Middle frontal gyrus (tissue), 1 donor: ENCODE measurements around the gene GRK1.

ENCODE experiments used
- DNase-seq: peaks from one replicate; pipeline ENCODE4 v3.0.0-alpha.2; 2015; ENCODE audit warnings: low spot score; ENCODE audit errors: extremely low spot score

Gene GRK1

DNA sequence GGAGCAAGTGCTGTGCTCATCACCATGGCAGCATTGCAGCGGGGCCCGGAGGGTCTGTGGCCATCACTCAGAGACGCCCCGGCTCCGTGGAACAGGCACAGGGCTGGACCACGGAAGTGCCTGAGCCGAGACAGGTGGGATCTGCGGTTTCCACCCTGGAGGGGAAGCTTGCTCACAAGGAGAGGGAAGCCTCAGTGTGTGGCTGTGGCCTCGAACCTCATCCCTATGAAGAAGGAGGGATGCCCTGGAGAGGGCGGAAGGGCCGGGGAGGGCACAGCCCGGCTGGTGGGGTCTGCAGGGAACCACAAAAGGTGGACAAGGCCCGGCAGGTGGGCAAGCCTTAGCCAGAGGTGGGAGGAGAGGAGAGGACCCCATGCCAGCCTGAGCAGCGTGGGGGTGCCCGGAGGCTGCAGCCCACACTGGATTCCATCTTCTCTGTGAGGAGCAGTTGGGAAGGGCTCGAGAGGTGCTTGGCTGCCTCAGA is 61.6 kb downstream of the GRK1 start:
- DNase-seq: no peak

DNA sequence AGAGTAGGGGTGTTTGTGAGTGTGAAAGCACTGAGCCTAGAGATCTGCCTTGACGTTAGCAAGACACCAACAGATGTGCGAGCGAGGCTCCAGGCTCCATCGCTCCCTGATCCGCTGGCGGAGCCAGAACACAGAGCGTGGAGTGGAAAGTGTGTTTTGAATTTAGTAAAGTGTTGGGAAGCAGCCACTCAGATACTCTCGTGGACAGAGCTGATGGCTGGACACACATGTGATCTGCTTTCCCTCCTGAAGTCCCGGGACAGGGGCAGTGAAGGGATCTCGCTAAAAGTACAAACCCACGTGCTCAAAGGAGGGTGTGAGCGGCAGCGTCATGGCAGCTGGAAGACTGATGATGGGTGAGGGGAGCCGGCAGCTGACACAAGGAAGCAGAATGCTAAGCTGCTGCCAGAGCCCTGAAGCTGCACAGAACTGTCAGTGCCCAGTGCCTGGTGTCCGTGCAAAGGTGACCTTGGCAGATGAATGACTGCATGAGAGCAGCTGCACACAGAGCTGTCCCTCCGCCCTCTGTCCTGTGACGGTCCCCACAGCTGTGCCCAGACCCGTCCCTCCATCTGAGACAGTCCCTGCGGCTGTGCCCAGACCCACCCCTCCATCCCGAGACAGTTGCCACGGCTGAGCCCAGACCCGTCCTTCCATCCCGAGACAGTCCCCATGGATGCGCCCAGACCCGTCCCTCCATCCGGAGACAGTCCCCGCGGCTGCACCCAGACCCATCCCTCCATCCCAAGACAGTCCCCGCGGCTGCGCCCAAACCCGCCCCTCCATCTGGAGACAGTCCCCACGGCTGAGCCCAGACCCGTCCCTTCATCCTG is 62.4 kb downstream of the GRK1 start:
- DNase-seq: no peak

GRCh38 chr13:113730258-113730691 is 63.3 kb downstream of the GRK1 start:
- no peak for DNase-seq

- no peak for DNase-seq
These were observed 63.8 kb downstream of the GRK1 start for GRCh38 chr13:113730831-113731191.

DNA sequence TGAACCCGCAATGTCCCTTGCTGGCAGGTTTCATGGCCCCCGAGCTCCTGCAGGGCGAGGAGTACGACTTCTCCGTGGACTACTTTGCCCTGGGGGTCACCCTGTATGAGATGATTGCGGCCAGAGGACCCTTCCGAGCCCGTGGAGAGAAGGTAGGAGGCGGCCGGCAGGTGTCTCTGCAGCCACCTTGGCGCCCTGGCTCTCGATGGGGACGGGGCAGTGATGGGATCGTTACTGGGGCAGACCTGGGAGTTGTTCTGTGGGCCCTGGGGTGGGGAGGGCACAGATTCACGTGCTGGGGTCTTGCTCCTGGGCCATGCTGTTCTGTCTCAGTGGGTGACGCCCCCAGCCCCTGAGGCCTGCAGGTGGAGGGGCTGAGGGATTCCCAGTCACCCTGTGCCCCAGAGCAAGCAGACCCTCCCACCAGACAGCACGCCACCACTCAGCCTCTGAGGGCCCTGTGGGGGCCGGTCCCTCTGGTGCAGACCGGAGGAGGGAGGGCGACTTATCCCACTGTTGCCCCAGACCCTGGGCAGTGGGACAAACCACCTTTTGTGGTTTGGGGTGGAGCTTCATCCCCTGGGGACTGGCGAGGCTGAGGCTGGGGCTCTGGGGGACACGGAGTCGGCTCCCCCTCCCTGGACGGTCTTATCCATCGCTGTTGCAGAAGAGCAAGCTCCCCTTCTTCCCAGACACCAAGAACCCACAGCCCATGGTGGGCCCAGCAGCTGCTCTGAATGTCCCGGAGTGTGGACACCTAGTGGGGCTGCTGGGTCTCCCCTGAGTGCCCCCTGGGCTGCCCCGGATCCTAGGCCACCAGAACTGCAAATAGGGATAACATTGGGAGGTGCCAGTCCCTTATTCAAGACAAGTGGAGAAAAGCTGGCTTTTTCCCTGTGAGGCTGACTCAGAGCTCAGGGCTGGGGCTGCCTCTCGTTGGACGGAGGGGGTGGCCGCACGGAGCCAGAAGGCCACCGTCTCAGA is 64.5 kb downstream of the GRK1 start:
- no peak for DNase-seq

DNA sequence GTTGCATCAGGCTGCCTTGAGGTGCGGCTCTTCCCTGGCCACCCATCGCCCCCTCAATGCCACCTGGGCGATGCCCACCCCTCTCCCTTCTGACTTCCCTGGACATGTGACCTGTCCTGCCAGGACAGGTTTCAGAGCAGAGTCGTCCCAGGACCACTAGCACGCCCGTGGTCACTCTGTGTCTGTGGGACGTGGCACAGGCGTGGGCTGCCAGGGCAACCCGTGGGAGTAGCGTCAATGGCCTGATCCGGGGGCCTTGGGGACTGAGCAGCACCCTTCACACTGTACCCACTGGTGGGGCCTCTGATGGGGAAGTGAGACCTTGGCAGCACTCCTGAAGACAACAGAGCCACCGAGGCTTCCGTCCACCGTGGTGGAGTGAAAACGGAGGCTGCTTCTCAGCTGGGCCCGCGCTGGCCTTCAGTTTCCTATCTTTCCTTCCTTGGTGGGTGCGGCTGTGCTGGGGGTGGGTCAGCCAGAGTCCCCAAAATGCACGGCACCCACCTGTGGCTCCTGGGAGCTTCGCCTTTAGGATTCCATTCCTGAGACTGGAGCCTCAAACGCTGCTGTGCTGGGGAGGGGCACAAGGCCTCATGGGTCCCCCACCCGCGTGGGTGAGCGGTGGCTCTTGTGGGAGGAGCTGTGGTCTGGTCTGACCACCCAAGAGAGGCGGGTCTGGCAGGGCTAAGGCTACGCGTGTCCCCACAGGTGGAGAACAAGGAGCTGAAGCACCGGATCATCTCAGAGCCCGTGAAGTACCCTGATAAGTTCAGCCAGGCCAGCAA is 65.3 kb downstream of the GRK1 start:
- DNase-seq: no peak

- no peak for DNase-seq
These were observed 66.2 kb downstream of the GRK1 start for GRCh38 chr13:113732961-113733950.

DNA sequence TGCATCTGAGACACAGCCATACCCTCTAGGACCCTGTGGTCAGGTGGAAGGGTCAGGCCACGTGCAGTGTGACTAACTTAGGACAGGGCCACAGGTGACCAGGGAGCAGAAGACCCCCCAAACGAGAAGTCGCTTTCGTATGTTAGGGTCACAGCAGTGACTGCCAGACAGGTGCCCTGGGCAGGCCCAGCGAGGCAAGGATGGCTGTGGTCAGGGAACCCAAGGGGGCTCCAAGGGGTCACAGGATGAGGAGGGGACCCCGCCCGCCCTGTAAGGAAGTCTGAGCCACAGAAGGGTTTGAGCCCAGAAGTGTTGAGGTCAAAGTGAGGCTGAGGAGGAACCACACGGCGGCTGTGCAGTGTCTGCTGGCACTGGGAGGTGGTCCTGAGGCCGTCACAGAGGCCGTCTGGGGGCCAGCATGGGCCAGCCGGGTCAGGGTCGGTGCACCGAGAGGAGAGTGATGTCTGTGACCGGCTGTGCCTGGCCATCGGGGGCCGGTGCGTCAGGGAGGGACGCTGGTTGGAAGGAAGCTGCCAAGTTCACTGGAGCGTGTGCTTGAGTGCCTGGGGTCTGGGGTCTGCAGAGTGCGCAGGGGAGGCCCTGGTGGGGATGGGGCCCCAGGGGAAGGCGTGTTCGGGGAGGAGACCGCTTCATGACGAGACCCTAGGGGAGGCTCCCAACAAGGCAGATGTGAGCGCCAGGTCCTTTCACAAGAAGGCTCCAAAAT is 67.2 kb downstream of the GRK1 start:
- no peak for DNase-seq

GRCh38 chr13:113734826-113735125 is 67.8 kb downstream of the GRK1 start:
- no peak for DNase-seq

DNA sequence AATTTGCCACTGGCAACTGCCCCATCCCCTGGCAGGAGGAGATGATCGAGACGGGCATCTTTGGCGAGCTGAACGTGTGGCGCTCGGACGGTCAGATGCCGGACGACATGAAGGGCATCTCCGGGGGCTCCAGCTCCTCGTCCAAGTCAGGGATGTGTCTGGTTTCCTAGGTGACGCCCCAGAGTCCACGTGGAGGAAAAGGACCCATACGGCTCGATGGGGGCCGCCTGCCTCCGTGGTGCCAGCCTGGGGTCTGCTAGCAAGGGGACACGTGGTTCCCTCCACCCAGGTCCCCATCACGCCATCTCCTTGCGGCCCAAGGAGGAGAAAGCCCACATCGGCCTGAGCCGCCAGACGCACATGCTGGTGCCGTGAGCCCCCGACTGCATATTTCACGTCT is 68.2 kb downstream of the GRK1 start:
- no peak for DNase-seq

GRCh38 chr13:113735750-113736149 is 68.7 kb downstream of the GRK1 start:
- no peak for DNase-seq

GRCh38 chr13:113736258-113736731 is 69.3 kb downstream of the GRK1 start:
- DNase-seq: no peak

GRCh38 chr13:113737803-113738202 is 70.8 kb downstream of the GRK1 start:
- DNase-seq: no peak

DNA sequence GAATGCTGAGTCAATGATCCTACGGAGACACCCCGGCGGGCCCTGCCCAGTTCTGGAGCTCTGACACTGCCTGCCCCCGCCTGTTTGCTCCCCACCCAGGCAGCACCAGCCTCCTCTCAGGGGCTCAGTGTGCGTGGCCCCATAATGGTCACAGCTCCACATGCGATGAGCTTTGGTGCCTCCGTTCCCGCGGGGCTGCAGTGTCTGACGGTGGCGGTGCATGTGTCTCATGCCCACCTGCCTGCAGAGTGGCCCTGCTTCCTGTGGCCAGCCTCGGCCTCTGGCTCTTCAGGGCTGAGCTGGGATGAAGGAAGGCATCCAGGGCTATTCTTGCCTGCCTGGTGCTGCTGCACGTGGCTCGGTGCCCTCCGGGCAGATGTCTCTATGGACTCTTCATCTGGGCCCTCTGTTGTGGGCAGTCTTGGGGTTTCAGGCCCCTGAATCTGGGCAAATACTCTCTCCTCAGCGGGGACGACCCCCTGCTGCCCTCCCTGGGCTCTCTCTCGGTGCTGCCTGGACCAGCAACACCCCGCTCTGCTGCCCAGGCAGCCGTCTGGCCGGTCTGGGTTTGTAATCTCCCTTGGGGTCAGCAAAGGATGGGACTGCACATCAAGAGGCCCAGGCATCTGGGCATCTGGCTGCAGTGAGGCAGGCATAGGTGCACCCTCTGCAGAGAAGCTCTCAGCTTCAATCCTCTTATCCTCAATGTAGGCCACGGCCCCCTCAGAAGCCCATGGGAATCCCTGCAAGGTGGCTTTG is 72.7 kb downstream of the GRK1 start:
- no peak for DNase-seq

- no peak for DNase-seq
These were observed 73.2 kb downstream of the GRK1 start for GRCh38 chr13:113740286-113740556.

- DNase-seq: no peak
These were observed 73.6 kb downstream of the GRK1 start for GRCh38 chr13:113740661-113741060.

DNA sequence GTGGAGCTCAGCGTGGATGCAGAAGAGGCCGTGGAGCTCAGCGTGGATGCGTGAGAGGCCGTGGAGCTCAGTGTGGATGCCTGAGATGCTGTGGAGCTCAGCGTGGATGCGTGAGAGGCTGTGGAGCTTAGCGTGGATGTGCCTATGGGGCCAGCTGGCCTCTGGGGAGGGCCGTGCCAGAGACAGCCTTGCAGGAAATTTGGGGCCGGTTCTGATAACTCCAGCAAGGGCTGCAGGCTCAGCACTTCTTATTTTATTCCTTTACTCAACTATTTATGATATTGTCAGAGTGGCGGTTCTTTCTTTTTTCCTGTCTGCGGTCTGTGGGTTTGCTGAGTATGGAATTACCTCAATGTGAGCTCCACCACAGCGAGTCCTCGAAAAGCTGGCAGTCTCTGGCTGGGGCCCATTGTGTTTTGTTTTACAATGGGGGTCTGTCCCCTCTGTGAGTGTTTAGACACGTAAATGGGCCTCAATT is 74.2 kb downstream of the GRK1 start:
- no peak for DNase-seq

DNA sequence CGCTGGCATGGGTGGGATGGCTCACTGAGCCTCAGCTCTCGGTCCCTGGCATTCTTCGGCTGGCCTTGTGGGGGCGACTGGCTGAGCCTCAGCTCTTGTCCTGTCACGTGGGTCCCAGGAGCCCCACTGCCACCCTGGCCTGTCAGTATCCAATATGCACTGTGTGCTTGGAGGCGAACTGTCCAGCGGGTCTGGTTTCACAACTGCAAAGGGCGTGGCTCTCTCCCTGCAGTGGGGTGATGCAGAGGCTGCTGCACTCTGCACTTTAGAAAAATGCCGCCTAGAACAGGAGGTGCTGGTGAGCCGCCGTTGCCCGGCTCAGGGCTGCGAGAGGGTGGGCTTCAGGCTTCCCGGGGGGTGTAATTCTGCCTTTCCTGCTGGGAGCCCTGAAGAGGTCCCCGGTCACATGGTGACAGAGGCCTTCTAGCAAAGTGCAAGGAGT is 75.0 kb downstream of the GRK1 start:
- DNase-seq: no peak
